ENCODE results near the gene ABCC6. TPM values are rescaled to one million over a fixed set of nuclear protein-coding genes. Genes with fewer than 3 reads are reported as not detected.

The ABCC6 gene
- total and polyA plus RNA-seq, 2 experiments from 2014 or later: 7.1 to 10.0 TPM

- TF ChIP-seq CTCF (IDR thresholded peaks at IDR 0.05; ENCODE audit: low read depth, low read length): no peak
- Histone ChIP-seq H3K4me3 (no peak overlapping the region), H3K27ac (peak overlapping the region; percentile 83), H3K27me3 (no peaks in the 10 kb centered on the region), H3K4me1 (ENCODE audit: low read depth) (peaks cover 9% of the 10 kb centered on the region), H3K36me3 (no peaks in the 10 kb centered on the region), H3K9me3 (ENCODE audit: low read depth) (no peaks in the 10 kb centered on the region)
- no peak for DNase-seq (ENCODE audit: low read depth in 1 of 2, low spot score in 1 of 2)
Measured at GRCh38 chr16:16176328-16176727, 47.0 kb downstream of the ABCC6 start.

GRCh38 chr16:16175296-16175695, 48.0 kb downstream of the ABCC6 start:
- Histone ChIP-seq H3K27ac (peak overlapping the region; percentile 83), H3K4me1 (ENCODE audit: low read depth) (peaks cover 9% of the 10 kb centered on the region), H3K36me3 (no peaks in the 10 kb centered on the region), H3K27me3 (no peaks in the 10 kb centered on the region), H3K9me3 (ENCODE audit: low read depth) (no peaks in the 10 kb centered on the region), H3K4me3 (no peak overlapping the region)
- no peak for TF ChIP-seq CTCF (IDR thresholded peaks at IDR 0.05; ENCODE audit: low read depth, low read length)
- DNase-seq (ENCODE audit: low read depth in 1 of 2, low spot score in 1 of 2): peak in 1 of 2 donors; percentile 91

- Histone ChIP-seq H3K27ac (no peak overlapping the region), H3K4me3 (no peak overlapping the region), H3K27me3 (no peaks in the 10 kb centered on the region), H3K9me3 (ENCODE audit: low read depth) (no peaks in the 10 kb centered on the region), H3K36me3 (no peaks in the 10 kb centered on the region), H3K4me1 (ENCODE audit: low read depth) (peaks cover 9% of the 10 kb centered on the region)
- no peak for DNase-seq (ENCODE audit: low read depth in 1 of 2, low spot score in 1 of 2)
- TF ChIP-seq CTCF (IDR thresholded peaks at IDR 0.05; ENCODE audit: low read depth, low read length): no peak
Measured at GRCh38 chr16:16172991-16173390, 50.3 kb downstream of the ABCC6 start.

GRCh38 chr16:16171332-16171919, 51.9 kb downstream of the ABCC6 start:
- peaks cover 9% of the 10 kb centered on the region for H3K4me1 ChIP-seq (ENCODE audit: low read depth)
- no peak overlapping the region for H3K27ac ChIP-seq
- no peaks in the 10 kb centered on the region for H3K36me3 ChIP-seq
- DNase-seq (ENCODE audit: low read depth in 1 of 2, low spot score in 1 of 2): no peak
- no peaks in the 10 kb centered on the region for H3K9me3 ChIP-seq (ENCODE audit: low read depth)
- TF ChIP-seq CTCF (IDR thresholded peaks at IDR 0.05; ENCODE audit: low read depth, low read length): no peak
- H3K27me3 ChIP-seq: no peaks in the 10 kb centered on the region
- H3K4me3 ChIP-seq: no peak overlapping the region

GRCh38 chr16:16169615-16170014, 53.7 kb downstream of the ABCC6 start:
- H3K4me3 ChIP-seq: no peak overlapping the region
- no peak for TF ChIP-seq CTCF (IDR thresholded peaks at IDR 0.05; ENCODE audit: low read depth, low read length)
- H3K9me3 ChIP-seq (ENCODE audit: low read depth): no peaks in the 10 kb centered on the region
- H3K36me3 ChIP-seq: no peaks in the 10 kb centered on the region
- no peaks in the 10 kb centered on the region for H3K27me3 ChIP-seq
- H3K27ac ChIP-seq: no peak overlapping the region
- DNase-seq (ENCODE audit: low read depth in 1 of 2, low spot score in 1 of 2): no peak
- peaks cover 3% of the 10 kb centered on the region for H3K4me1 ChIP-seq (ENCODE audit: low read depth)

Data from cardiac muscle cell (in vitro differentiated cells and primary cell).